HFFc6 (cell line): ENCODE data around the gene CCDC57. TPM values are rescaled to one million over a fixed set of nuclear protein-coding genes. Genes with fewer than 3 reads are reported as not detected.

Experiments
- DNase-seq: peaks from one replicate; pipeline ENCODE4 v3.0.0-alpha.2; 2018
- H3K27ac Mint-ChIP-seq: 2 replicates; pipeline ENCODE4 v1.8.0; 2020; ENCODE audit warnings: mild to moderate bottlenecking, mixed read lengths
- H3K27me3 Mint-ChIP-seq: 2 replicates; pipeline ENCODE4 v1.8.0; 2021; ENCODE audit warnings: mild to moderate bottlenecking, moderate library complexity, mixed read lengths; ENCODE audit not compliant: insufficient read depth
- H3K36me3 Mint-ChIP-seq: 2 replicates; pipeline ENCODE4 v1.8.0; 2021; ENCODE audit warnings: low read depth, mixed read lengths
- H3K4me1 Mint-ChIP-seq: 2 replicates; pipeline ENCODE4 v1.8.0; 2020; ENCODE audit warnings: low read depth, mixed read lengths
- H3K4me3 Mint-ChIP-seq: 2 replicates; pipeline ENCODE4 v1.8.0; 2020; ENCODE audit warnings: mild to moderate bottlenecking, moderate library complexity, mixed read lengths
- H3K9me3 Mint-ChIP-seq: 2 replicates; pipeline ENCODE4 v1.8.0; 2020; ENCODE audit warnings: mild to moderate bottlenecking, mixed read lengths
- CTCF ChIP-seq: fragments of 200-600 bp; sonication (generic); IDR thresholded peaks from 2 replicates; pipeline ENCODE4 v1.5.0; 2021; ENCODE audit warnings: antibody characterized with exemption, mild to moderate bottlenecking
- total RNA-seq, 6 experiments: library from RNA; stranded (reverse); fragmentation: NEBNext Ultra II Directional; extraction: Animal tissue kit (Norgen Biotek cat#: 25700); gene quantifications; 2 replicates in 1 of 6; 3 replicates in 5 of 6; pipeline ENCODE4 v1.2.3, GENCODE V29; 2021

Gene CCDC57
- total RNA-seq, 6 experiments from 2014 or later: 12.8 to 15.6 (median 13.6) TPM

GRCh38 chr17:82161216-82161615, 51.4 kb downstream of the CCDC57 start:
- peaks cover 6% of the 10 kb centered on the region; the same call in 1 of the 2 replicates for H3K36me3 Mint-ChIP-seq

GRCh38 chr17:82160075-82160474, 52.6 kb downstream of the CCDC57 start:
- TF ChIP-seq CTCF: no peak
- Mint-ChIP-seq H3K27ac (no peak overlapping the region), H3K4me3 (no peak overlapping the region), H3K4me1 (peaks cover 6% of the 10 kb centered on the region), H3K27me3 (peaks cover 2% of the 10 kb centered on the region; the same call in 1 of the 2 replicates), H3K36me3 (peaks cover 6% of the 10 kb centered on the region; the same call in 1 of the 2 replicates), H3K9me3 (no peaks in the 10 kb centered on the region)
- DNase-seq: peak; percentile 6

More at GRCh38 chr17:82161216-82161615, 51.4 kb downstream of the CCDC57 start:
- Mint-ChIP-seq H3K4me1 (peaks cover 6% of the 10 kb centered on the region), H3K27ac (no peak overlapping the region), H3K27me3 (peaks cover 2% of the 10 kb centered on the region; the same call in 1 of the 2 replicates), H3K4me3 (no peak overlapping the region), H3K9me3 (no peaks in the 10 kb centered on the region)
- no peak for DNase-seq
- no peak for TF ChIP-seq CTCF

GRCh38 chr17:82158825-82159224, 53.8 kb downstream of the CCDC57 start:
- peaks cover 6% of the 10 kb centered on the region for H3K4me1 Mint-ChIP-seq
- no peaks in the 10 kb centered on the region for H3K9me3 Mint-ChIP-seq
- no peaks in the 10 kb centered on the region; the same call in 1 of the 2 replicates for H3K27me3 Mint-ChIP-seq
- TF ChIP-seq CTCF: no peak
- H3K27ac Mint-ChIP-seq: no peak overlapping the region
- no peak for DNase-seq
- no peak overlapping the region for H3K4me3 Mint-ChIP-seq
- peaks cover 6% of the 10 kb centered on the region; the same call in 1 of the 2 replicates for H3K36me3 Mint-ChIP-seq

- no peaks in the 10 kb centered on the region for H3K9me3 Mint-ChIP-seq
- TF ChIP-seq CTCF: no peak
- no peaks in the 10 kb centered on the region; the same call in 1 of the 2 replicates for H3K27me3 Mint-ChIP-seq
- peaks cover 6% of the 10 kb centered on the region for H3K4me1 Mint-ChIP-seq
- no peak for DNase-seq
- H3K27ac Mint-ChIP-seq: no peak overlapping the region
- no peak overlapping the region for H3K4me3 Mint-ChIP-seq
- H3K36me3 Mint-ChIP-seq: peaks cover 6% of the 10 kb centered on the region; the same call in 1 of the 2 replicates
These were observed 55.3 kb downstream of the CCDC57 start for GRCh38 chr17:82157046-82158035.

- H3K27me3 Mint-ChIP-seq: no peaks in the 10 kb centered on the region; the same call in 1 of the 2 replicates
- H3K27ac Mint-ChIP-seq: no peak overlapping the region
- no peak for DNase-seq
- peaks cover 6% of the 10 kb centered on the region for H3K4me1 Mint-ChIP-seq
- peaks cover 6% of the 10 kb centered on the region; the same call in 1 of the 2 replicates for H3K36me3 Mint-ChIP-seq
- TF ChIP-seq CTCF: no peak
- no peaks in the 10 kb centered on the region for H3K9me3 Mint-ChIP-seq
- H3K4me3 Mint-ChIP-seq: no peak overlapping the region
These were observed 56.2 kb downstream of the CCDC57 start for GRCh38 chr17:82156284-82156925.
